ENCODE results near the gene SLBP.

The SLBP gene

GRCh38 chr4:1659104-1660043 is 52.7 kb downstream of the SLBP start:
- ChIA-PET CTCF (interaction anchor here (1.4 kb wide), 1 partner anchor 70 kb away, joined by 6 read pairs; no protein-coding TSS in a partner anchor), POLR2A (no interaction called here)
- no peak for TF ChIP-seq SP1 (IDR thresholded peaks at IDR 0.05)
- no peak for DNase-seq (ENCODE audit: extremely low spot score)

GRCh38 chr4:1658581-1658980 is 53.5 kb downstream of the SLBP start:
- DNase-seq (ENCODE audit: extremely low spot score) = no peak
- CTCF ChIA-PET = interaction anchor here (1.4 kb wide), 1 partner anchor 71 kb away, joined by 6 read pairs; no protein-coding TSS in a partner anchor
- POLR2A ChIA-PET = no interaction called here
- TF ChIP-seq CTBP1 (IDR thresholded peaks at IDR 0.05; ENCODE audit: borderline replicate concordance) = no peak

DNA sequence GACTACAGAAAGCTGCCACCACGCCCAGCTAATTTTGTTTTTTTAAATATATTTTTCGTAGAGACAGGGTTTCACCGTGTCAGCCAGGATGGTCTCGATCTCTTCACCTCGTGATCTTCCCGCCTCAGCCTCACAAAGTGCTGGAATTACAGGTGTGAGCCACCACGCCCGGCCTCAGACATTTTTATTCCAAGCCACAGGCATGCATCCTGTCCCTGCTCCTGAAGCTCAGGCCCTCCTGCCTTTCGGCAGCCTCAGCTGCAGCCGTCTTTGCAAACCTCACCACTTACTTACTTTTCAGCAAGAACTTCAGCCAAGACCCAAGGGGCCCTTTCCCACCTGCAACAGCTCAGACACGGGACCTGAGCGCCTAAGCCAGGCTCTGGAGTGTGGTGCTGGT is 54.0 kb downstream of the SLBP start:
- POLR2A ChIA-PET = no interaction called here
- no peak for TF ChIP-seq TARDBP (IDR thresholded peaks at IDR 0.05)
- no peak for TF ChIP-seq FOXA1 (IDR thresholded peaks at IDR 0.05)
- no peak for TF ChIP-seq ZNF384 (IDR thresholded peaks at IDR 0.05)
- no peak for TF ChIP-seq BHLHE40 (IDR thresholded peaks at IDR 0.05; ENCODE audit: borderline replicate concordance)
- no peak for DNase-seq (ENCODE audit: extremely low spot score)
- CTCF ChIA-PET = interaction anchor here (1.4 kb wide), 1 partner anchor 71 kb away, joined by 6 read pairs; no protein-coding TSS in a partner anchor

DNA sequence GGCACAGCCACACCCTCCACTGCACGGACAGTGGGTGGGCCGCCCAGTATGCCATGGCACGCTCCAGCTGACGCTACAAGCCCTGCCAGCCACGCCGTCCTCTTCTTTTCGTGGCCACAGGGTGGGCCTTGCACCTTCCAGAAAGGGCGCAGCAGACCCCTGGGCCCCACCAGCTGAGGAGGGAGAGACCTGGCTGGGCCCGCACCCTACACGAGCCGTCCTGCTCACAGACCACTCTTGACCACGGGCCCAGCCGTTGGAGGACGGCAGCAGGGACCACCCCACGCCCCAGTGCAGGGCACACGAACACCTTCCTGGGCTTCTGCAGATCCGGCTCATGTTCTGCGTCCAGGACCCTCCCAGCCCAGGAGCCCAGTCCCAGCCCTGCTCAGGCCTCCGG is 55.1 kb downstream of the SLBP start:
- DNase-seq (ENCODE audit: extremely low spot score) = no peak
- POLR2A ChIA-PET = no interaction called here
- CTCF ChIA-PET = interaction anchor here (0.8 kb wide), 1 partner anchor 37 kb away, joined by 4 read pairs; no protein-coding TSS in a partner anchor
- no peak for TF ChIP-seq ARNT (IDR thresholded peaks at IDR 0.05)
- no peak for TF ChIP-seq BHLHE40 (IDR thresholded peaks at IDR 0.05; ENCODE audit: borderline replicate concordance)
- no peak for TF ChIP-seq ELF4 (IDR thresholded peaks at IDR 0.05)
- TF ChIP-seq ZNF384 (IDR thresholded peaks at IDR 0.05) = no peak
- no peak for TF ChIP-seq SP1 (IDR thresholded peaks at IDR 0.05)
- no peak for TF ChIP-seq NFRKB (IDR thresholded peaks at IDR 0.05)
- no peak for TF ChIP-seq FOXK2 (IDR thresholded peaks at IDR 0.05)
- no peak for TF ChIP-seq TARDBP (IDR thresholded peaks at IDR 0.05)
- no peak for TF ChIP-seq PKNOX1 (IDR thresholded peaks at IDR 0.05)
- TF ChIP-seq FOXM1 (IDR thresholded peaks at IDR 0.05; ENCODE audit: borderline replicate concordance) = no peak
- TF ChIP-seq FOXA1 (IDR thresholded peaks at IDR 0.05) = no peak
- TF ChIP-seq LEF1 (IDR thresholded peaks at IDR 0.05; ENCODE audit: borderline replicate concordance) = no peak

GRCh38 chr4:1656132-1656531 is 56.0 kb downstream of the SLBP start:
- DNase-seq (ENCODE audit: extremely low spot score) = no peak
- CTCF ChIA-PET = interaction anchor here (0.8 kb wide), 1 partner anchor 37 kb away, joined by 4 read pairs; no protein-coding TSS in a partner anchor
- POLR2A ChIA-PET = no interaction called here
- TF ChIP-seq SUZ12 (IDR thresholded peaks at IDR 0.05) (no peak), FOXM1 (IDR thresholded peaks at IDR 0.05; ENCODE audit: borderline replicate concordance) (no peak), HDGF (IDR thresholded peaks at IDR 0.05; ENCODE audit: borderline replicate concordance) (no peak), CTBP1 (IDR thresholded peaks at IDR 0.05; ENCODE audit: borderline replicate concordance) (no peak), FOXA1 (IDR thresholded peaks at IDR 0.05) (no peak), ARNT (IDR thresholded peaks at IDR 0.05) (no peak)

DNA sequence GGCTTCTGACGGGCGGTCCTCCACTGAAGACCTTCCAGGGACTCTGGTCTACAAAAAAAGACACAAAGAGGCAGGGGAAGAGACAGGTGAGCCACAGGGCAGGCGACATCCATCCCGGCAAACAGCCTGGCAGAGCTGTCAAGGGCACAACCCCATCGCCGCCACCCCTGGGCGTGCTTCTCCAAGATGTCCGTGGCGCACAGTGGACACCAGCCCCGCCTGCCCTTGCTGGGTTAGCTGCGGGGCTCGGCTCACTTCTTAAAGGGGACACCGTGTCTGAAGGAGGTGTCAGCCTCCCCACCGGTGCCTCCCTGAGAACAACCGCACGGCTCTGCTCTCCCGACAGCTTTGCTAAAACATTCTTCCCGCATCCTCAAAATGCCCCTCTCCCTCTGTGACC is 56.4 kb downstream of the SLBP start:
- CTCF ChIA-PET = no interaction called here
- DNase-seq (ENCODE audit: extremely low spot score) = no peak
- POLR2A ChIA-PET = no interaction called here
- TF ChIP-seq BHLHE40 (IDR thresholded peaks at IDR 0.05; ENCODE audit: borderline replicate concordance) (no peak), CTBP1 (IDR thresholded peaks at IDR 0.05; ENCODE audit: borderline replicate concordance) (no peak), SUZ12 (IDR thresholded peaks at IDR 0.05) (no peak), L3MBTL2 (conservative IDR thresholded peaks at IDR 0.05) (no peak), FOXA1 (IDR thresholded peaks at IDR 0.05) (no peak), ELF4 (IDR thresholded peaks at IDR 0.05) (no peak), LEF1 (IDR thresholded peaks at IDR 0.05; ENCODE audit: borderline replicate concordance) (no peak), ZNF384 (IDR thresholded peaks at IDR 0.05) (no peak), ARNT (IDR thresholded peaks at IDR 0.05) (no peak), HDGF (IDR thresholded peaks at IDR 0.05; ENCODE audit: borderline replicate concordance) (no peak), SP1 (IDR thresholded peaks at IDR 0.05) (no peak)

DNA sequence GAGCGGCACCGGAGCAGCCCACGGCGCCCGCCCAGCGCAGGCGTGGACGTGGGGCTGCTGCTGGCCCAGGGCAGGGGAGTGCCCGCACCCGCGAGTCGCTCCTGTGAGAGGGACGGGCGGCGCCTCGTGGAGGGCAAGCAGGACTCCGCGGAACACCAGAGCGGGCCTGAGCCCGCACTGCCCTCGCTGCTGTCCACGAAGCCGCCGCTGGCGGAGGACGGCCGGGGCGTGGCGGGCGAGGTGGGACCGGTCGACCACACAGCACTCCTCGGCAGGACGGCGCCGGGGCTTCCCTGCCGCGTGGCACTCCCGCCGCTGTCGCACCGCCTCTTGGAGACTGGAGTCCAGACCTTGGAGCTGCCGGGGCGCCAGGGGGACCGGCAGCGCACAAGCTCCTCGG is 57.0 kb downstream of the SLBP start:
- no peak for TF ChIP-seq SP1 (IDR thresholded peaks at IDR 0.05)
- TF ChIP-seq SUZ12 (IDR thresholded peaks at IDR 0.05) = no peak
- TF ChIP-seq FOXA1 (IDR thresholded peaks at IDR 0.05) = no peak
- no peak for TF ChIP-seq CTBP1 (IDR thresholded peaks at IDR 0.05; ENCODE audit: borderline replicate concordance)
- no peak for TF ChIP-seq FOXK2 (IDR thresholded peaks at IDR 0.05)
- TF ChIP-seq FOXM1 (IDR thresholded peaks at IDR 0.05; ENCODE audit: borderline replicate concordance) = no peak
- TF ChIP-seq LEF1 (IDR thresholded peaks at IDR 0.05; ENCODE audit: borderline replicate concordance) = no peak
- TF ChIP-seq NFRKB (IDR thresholded peaks at IDR 0.05) = no peak
- no peak for TF ChIP-seq ARNT (IDR thresholded peaks at IDR 0.05)
- TF ChIP-seq PKNOX1 (IDR thresholded peaks at IDR 0.05) = no peak
- no peak for TF ChIP-seq L3MBTL2 (conservative IDR thresholded peaks at IDR 0.05)
- TF ChIP-seq ZNF384 (IDR thresholded peaks at IDR 0.05) = no peak
- CTCF ChIA-PET = no interaction called here
- POLR2A ChIA-PET = no interaction called here

More for the DNA sequence above, 57.0 kb downstream of the SLBP start:
- DNase-seq (ENCODE audit: extremely low spot score) = no peak
